HG03575 (cell line): ENCODE measurements around the gene ALOX5AP.

Experiments used
- ATAC-seq: cut with Tn5 transposase; IDR thresholded peaks from one replicate; pipeline ENCODE4 v1.9.1; 2021; ENCODE audit not compliant: unreplicated experiment, insufficient number of reproducible peaks, low FRiP score; ENCODE audit errors: extremely low read depth

Gene ALOX5AP

GRCh38 chr13:30752201-30752797 is 17.0 kb downstream of the ALOX5AP start:
- ATAC-seq = no peak

DNA sequence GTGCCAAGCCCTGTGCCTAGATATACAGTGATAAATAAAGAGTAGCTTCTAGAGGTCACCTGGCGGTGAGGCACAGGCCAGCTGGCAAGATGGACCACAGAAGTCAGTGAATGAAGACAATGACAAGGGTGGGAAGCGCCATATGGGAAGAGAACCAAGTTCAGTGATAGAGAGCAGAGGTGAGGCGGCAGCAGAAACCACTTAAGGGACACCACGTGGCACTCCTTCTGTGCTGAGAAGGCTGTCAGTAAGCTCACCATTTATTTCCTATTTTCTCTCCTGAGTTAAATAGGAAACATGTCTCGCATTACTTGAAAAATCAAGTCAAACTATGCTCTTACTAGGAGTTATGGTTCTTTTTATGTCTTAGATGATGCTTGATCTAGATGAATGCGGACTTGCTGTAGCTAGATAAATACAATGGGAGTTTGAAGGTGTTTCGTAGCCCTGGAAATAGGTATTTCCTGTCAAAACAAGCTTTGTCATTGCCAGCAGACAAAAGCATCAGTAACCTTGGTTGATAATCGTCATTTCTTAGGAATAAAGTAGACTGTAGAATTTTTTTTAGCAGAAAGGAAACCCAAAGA is 17.8 kb downstream of the ALOX5AP start:
- ATAC-seq = no peak

- no peak for ATAC-seq
These were observed 20.3 kb downstream of the ALOX5AP start for GRCh38 chr13:30755678-30756077.

DNA sequence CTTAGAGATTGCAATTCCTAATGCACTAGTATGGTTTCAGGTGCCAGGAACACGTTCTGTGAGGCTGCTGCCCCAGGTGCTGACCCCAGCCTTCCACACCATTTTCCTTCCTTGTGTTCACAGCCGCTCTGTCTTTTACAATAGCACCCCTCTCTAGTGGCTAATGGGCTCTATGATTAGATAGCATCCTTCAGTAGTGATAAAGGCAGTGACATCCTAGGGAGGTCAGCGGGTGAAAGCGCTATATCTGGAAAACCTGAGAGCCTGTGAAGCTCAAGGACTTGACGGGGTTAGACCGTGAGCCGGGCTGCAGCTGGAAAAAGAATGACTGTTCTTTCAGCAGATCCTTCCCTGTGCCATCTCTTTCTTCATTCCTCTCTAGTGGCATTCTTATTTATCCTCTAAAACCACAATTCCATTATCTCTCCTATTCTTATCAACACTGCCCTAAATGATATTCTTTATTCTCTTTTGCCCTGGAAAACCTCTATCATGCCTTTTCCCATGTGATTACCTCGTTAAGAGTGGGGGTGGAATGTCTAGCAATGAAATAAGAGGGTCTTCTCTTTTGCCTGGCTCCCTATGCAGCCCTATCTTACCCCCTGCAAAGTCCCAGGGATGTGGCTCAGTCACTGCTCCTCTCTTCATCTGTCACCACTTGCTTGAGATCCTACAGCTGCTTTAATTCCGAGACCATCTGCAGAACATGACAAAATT is 21.8 kb downstream of the ALOX5AP start:
- ATAC-seq = no peak

DNA sequence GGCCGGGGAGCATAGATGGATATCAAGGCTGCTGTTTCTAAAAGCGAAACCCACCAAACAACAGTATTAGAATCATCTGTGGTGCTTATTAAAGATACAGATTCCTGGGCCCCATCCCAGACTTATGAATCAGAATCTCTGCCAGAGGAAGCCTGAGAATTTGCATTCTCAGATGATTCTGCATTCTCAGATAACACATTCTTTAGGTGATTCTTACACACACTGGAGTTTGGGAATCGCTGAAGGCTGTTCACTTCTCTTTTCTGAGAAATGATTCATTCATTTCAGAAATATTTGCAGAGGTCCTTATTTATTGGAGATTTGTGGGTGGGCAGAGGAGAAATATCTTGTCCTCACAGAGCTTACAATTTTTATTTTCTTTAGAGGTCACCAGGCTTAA is 24.4 kb downstream of the ALOX5AP start:
- ATAC-seq = no peak

GRCh38 chr13:30762643-30763042 is 27.3 kb downstream of the ALOX5AP start:
- no peak for ATAC-seq

DNA sequence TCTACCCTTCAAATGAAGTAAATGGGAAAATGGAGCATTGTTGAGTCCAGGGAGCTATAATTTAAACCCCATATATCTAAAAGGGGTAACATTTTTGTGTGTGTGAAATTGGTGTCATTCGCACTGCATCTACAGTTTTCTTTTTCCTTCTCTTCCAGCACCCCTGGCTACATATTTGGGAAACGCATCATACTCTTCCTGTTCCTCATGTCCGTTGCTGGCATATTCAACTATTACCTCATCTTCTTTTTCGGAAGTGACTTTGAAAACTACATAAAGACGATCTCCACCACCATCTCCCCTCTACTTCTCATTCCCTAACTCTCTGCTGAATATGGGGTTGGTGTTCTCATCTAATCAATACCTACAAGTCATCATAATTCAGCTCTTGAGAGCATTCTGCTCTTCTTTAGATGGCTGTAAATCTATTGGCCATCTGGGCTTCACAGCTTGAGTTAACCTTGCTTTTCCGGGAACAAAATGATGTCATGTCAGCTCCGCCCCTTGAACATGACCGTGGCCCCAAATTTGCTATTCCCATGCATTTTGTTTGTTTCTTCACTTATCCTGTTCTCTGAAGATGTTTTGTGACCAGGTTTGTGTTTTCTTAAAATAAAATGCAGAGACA is 28.6 kb downstream of the ALOX5AP start:
- no peak for ATAC-seq

DNA sequence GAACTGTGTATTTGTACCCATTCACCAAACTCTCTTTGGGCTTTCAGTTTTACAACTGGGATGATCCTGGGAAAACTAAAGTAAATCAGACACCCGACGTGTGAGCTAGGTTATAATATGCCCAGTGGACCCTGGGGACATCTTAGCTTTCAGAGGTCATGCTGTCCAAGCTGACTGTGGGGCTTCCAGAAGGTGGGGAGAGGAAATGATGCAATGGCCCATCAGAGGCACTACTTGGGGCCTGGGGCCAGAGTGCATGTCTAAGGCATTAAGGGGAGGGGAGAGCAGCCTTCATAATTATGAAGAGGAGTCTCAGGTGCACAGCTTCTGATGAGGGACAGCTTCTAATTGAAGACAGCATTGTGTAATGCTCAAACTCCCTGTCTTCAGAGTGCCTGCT is 30.9 kb downstream of the ALOX5AP start:
- ATAC-seq = no peak

DNA sequence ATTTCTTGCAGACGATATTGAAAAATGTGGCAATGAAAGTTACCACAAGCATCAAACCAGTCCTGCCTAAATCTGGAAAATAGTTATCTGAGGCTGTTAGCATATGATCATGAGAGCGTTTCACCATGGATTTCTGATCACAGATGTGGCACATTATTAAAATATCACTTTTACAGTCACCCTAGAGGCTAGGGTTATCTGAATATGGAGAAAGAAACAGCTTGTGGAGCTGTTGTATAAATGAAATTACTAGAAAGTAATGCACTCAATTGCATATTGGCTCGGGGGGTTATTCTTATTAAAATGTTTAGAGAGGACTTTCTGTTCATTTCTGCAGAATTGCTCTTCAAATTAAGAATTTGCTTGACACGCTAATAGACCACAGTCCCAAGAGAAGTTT is 35.6 kb downstream of the ALOX5AP start:
- no peak for ATAC-seq

DNA sequence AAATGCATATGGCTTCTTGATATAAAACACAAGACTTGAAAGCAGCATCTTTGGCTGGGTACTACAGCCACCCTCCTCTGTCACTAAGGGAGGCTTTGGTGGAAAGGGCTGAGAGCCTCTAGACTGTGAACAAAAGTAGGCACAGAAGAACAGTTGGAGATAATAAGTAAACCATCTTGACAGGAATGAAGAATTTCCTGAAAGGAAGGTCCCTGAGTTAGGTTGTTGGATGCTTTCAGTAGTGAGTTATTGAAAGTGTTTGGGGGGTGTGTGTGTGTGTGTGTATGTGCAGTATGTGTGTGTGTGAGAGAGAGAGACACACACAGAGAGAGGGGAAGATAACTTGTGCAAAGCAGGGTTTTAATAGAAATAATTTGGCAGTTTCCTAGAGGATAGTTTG is 38.2 kb downstream of the ALOX5AP start:
- no peak for ATAC-seq

DNA sequence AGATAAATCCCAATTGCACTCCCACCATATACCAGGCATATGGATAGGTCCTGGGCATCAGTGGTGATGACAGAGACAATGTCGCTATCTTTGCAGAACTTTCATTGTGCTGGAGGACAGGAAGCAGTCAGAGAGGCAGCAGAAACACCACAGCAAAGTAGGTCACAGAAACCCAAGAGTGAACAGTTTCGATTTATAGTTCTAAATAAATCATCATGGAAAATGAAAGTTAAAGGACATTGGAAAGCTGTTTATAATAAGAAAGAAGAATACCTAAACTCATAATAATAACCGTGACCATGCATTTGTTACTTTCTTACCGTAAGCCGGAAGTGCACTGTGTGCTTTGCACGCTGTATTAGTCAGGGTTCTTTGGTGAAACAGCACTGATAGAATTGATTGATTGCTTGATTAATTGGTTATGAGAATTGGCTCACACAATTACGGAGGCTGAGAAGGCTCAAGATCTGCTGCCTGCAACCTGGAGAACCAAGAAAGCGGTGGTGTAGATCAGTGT is 38.9 kb downstream of the ALOX5AP start:
- ATAC-seq = no peak

DNA sequence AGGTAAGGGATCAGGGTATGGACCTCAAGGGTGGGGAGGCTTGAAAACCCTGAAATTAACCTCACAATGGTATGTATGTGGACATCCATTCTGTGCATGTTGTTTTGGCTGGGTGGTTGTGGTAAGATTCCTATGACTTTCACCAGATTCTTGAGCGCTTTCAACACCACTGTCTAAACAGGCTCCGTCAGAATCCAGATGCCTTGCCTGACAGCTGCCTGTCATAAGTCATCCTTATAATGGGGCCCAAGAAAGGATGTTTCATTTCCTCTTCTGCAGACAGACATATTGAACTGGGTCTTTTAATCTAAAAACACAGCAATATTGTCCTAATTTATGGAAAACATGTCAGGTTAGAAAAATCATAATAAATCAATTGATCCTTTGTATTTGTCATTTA is 41.3 kb downstream of the ALOX5AP start:
- no peak for ATAC-seq

DNA sequence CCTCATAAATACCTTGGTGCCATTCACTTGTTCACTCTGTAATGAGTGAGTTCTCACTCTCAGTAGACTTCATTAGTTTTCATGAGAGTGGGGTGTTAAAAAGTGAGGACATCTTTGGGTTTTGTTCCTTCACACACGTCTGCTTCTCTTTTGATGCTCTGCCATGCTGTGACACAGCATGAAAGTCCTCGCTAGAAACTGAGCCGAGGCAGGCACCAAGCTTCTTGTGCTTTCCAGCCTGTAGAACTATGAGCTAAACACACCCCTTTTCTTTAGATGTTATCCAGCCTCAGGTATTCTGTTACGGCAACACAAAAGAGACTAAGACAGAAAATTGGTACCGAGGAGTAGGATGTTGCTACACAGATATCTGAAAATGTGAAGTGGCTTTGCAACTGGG is 43.7 kb downstream of the ALOX5AP start:
- no peak for ATAC-seq

GRCh38 chr13:30779608-30780007 is 44.3 kb downstream of the ALOX5AP start:
- ATAC-seq = no peak

DNA sequence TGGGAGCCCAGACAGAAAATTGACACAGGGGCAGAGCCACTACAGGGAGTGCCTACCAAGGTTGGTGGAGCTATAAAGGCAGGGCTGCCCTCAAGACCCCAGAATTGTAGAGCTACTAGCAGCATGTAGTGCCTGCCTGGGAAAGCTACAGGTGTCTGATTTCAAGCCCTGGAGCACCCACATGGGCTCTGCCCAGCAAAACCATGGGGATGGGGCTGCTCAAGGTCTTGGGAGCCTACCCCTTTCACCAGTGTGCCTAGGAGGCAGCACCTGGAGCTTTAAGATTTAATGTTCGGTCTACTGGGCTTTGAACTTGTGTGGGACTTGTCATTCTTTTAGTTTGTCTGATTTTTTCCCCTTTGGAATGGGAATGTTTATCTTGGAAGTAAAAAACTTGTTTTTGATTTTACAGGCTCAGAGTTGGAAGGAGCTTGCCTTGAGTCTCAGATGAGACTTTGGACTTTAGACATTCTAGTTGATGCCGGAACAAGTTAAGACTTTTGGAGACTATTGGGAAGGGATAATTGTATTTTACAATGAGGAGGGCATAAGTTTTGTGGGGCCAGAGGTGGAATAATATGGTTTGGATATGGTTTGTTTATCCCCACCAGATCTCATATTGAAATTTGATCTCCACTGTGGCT is 45.1 kb downstream of the ALOX5AP start:
- ATAC-seq = no peak

DNA sequence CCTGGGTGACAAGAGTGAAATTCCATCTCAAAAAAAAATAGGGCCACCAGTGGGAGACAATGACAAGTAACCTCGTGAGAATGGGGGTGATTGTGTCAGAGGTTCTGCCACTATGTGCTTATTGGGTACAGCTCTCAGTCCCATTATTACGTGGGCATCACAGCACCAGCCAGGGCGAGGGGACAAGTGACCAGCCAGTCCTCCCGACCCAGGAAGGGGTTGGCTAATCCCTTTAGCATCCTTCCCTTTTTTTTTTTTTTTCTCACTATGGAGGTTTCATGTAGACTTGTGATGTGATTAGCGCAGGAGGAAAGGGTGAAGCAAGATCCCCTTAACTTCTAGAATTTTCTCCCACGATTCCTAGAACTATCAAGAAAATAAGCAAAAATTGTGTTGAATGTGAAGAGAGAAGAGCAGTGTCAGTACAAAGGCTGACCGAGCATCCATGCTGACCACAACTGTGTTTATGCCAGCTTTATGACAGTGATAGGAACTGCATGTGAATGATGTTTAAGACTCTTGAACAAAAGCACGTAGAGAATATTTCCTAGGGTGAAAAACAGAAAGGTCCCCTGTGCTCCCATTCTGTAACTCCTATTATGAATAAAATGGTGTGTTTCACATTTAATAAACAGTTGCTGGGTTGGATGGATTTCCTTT is 50.0 kb downstream of the ALOX5AP start:
- ATAC-seq = no peak

- no peak for ATAC-seq
These were observed 51.3 kb downstream of the ALOX5AP start for GRCh38 chr13:30786648-30787047.

GRCh38 chr13:30787738-30788525 is 52.6 kb downstream of the ALOX5AP start:
- no peak for ATAC-seq
